Keratinocyte (primary cell): ENCODE measurements around the gene CEP68. TPM values are rescaled to one million over a fixed set of nuclear protein-coding genes. Genes with fewer than 3 reads are reported as not detected.
A peak's percentile ranks its signal among the peaks of the same experiment; 100 is the strongest.

ENCODE experiments used
- DNase-seq: peaks from one replicate; pipeline ENCODE4 v3.0.0-alpha.2; 2011; ENCODE audit warnings: low read depth, missing footprints, low spot score
- FAIRE-seq: peaks from 2 replicates; lab custom pipeline; 2011; peaks lifted over from hg19 to GRCh38; lab: Jason Lieb, UNC
- H2AFZ ChIP-seq: 2 replicates; pipeline ENCODE4 v1.6.0; 2012; ENCODE audit warnings: low read length, control low read depth, inconsistent platforms; ENCODE audit not compliant: control insufficient read depth
- H3K27ac ChIP-seq: 2 replicates; pipeline ENCODE4 v1.5.1; 2011; ENCODE audit warnings: low read length; ENCODE audit not compliant: control insufficient read depth, insufficient read depth
- H3K27me3 ChIP-seq: 3 replicates; pipeline ENCODE4 v1.6.0; 2011; ENCODE audit warnings: low read length; ENCODE audit not compliant: control insufficient read depth, insufficient read depth; ENCODE audit errors: extremely low read depth
- H3K36me3 ChIP-seq, 2 experiments: 2 replicates in 1 of 2; 3 replicates in 1 of 2; pipeline ENCODE4 v1.5.1; 2011; ENCODE audit warnings: low read length in 2 of 2, mild to moderate bottlenecking in 1 of 2; ENCODE audit not compliant: control insufficient read depth in 2 of 2, insufficient read depth in 2 of 2; ENCODE audit errors: extremely low read depth in 1 of 2
- H3K4me1 ChIP-seq: 3 replicates; pipeline ENCODE4 v1.5.1; 2011; ENCODE audit warnings: low read length; ENCODE audit not compliant: control insufficient read depth, insufficient read depth; ENCODE audit errors: extremely low read depth
- H3K4me2 ChIP-seq: 3 replicates; pipeline ENCODE4 v1.6.0; 2011; ENCODE audit warnings: low read depth, low read length; ENCODE audit not compliant: control insufficient read depth, insufficient read depth; ENCODE audit errors: extremely low read depth
- H3K4me3 ChIP-seq, 3 experiments: fragments of 200-600 bp in 1 of 3; sonication (generic) in 1 of 3; 2 replicates in 2 of 3; 3 replicates in 1 of 3; pipeline ENCODE4 v1.5.1; 2011 to 2016; ENCODE audit warnings: low read length in 3 of 3, mild to moderate bottlenecking in 3 of 3, control low read depth in 2 of 3, inconsistent platforms in 1 of 3, low read depth in 1 of 3, mixed read lengths in 1 of 3, mixed run types in 1 of 3, moderate library complexity in 1 of 3; ENCODE audit not compliant: control insufficient read depth in 2 of 3, insufficient read depth in 2 of 3; ENCODE audit errors: extremely low read depth in 1 of 3
- H3K79me2 ChIP-seq: 2 replicates; pipeline ENCODE4 v1.6.0; 2012; ENCODE audit warnings: low read length; ENCODE audit not compliant: control insufficient read depth, insufficient read depth
- H3K9ac ChIP-seq: 3 replicates; pipeline ENCODE4 v1.6.0; 2011; ENCODE audit warnings: low read length; ENCODE audit not compliant: control insufficient read depth, insufficient read depth; ENCODE audit errors: extremely low read depth
- H3K9me1 ChIP-seq: 3 replicates; pipeline ENCODE4 v1.6.0; 2011; ENCODE audit warnings: low read length; ENCODE audit not compliant: control insufficient read depth, insufficient read depth; ENCODE audit errors: extremely low read depth
- H3K9me3 ChIP-seq: 2 replicates; pipeline ENCODE4 v1.5.1; 2012; ENCODE audit warnings: low read depth, low read length; ENCODE audit not compliant: control insufficient read depth
- H4K20me1 ChIP-seq: 3 replicates; pipeline ENCODE4 v1.6.0; 2011; ENCODE audit warnings: low read length; ENCODE audit not compliant: control insufficient read depth, insufficient read depth; ENCODE audit errors: extremely low read depth
- EZH2 ChIP-seq: IDR thresholded peaks from one replicate; pipeline ENCODE4 v1.6.1; 2012; ENCODE audit warnings: inconsistent platforms, mild to moderate bottlenecking, low read length, moderate library complexity
- dilution Hi-C: fragments of 300-500 bp; cut with MboI; formaldehyde crosslinking; loops from one replicate; pipeline ENCODE4 v1.7.0; 2020; ENCODE audit warnings: low sequenced_read_pairs; ENCODE audit not compliant: extremely low pct_ligation_motif_present
- polyA plus RNA-seq, 5 experiments: library from polyadenylated mRNA; depleted of rRNA in 3 of 5; stranded (reverse) in 3 of 5; stranded (forward) in 1 of 5; unstranded in 1 of 5; fragments of >200 nt; gene quantifications; 1 replicate in 1 of 5; 2 replicates in 3 of 5; 3 replicates in 1 of 5; pipeline versions ENCODE4 v1.2.1 to v1.2.3, GENCODE V29; 2011 to 2012; ENCODE audit warnings: missing spikeins in 2 of 5, low read depth in 1 of 5, low replicate concordance in 1 of 5
- TF ChIP-seq, protein P1 (sequence below), 3 experiments: IDR thresholded peaks in 1 of 3; conservative IDR thresholded peaks in 1 of 3; optimal IDR thresholded peaks in 1 of 3; 2 replicates in 2 of 3; 3 replicates in 1 of 3; pipeline versions ENCODE3 to v1.5.1; 2011; ENCODE audit warnings: low read length in 3 of 3, mild to moderate bottlenecking in 3 of 3, moderate library complexity in 2 of 3, control low read depth in 1 of 3, inconsistent platforms in 1 of 3; ENCODE audit not compliant: insufficient read depth in 2 of 3; ENCODE audit errors: extremely low read depth in 1 of 3

Gene CEP68
- polyA plus RNA-seq, 1 donor (not counting 4 experiments of a cell fraction or from before 2014, with no cell fraction given), result 4.1 TPM

DNA sequence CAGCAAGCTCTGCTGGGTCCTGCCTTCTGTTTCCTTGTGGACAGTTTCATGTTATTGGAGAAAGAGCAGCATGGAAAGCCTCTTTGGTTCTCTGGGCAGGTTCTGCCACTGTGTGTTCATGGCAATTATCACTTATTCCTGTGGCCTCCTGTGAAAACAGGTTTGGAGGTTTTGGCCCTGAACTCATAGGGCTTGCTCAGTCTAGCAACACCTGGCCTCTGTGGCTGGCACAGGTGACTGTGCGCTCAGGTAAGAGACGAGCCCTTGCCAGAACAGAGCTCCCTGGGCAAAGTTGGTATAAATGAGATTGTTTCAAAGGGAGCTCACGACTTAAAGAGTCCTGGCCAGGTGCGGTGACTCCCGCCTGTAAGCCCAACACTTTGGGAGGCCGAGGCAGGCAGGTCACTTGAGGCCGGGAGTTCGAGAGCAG is 5.7 kb downstream of the CEP68 start:
- H3K27ac ChIP-seq, result peak overlapping the region; percentile 10
- no peaks in the 10 kb centered on the region for H3K27me3 ChIP-seq
- H3K79me2 ChIP-seq, result no peaks in the 10 kb centered on the region
- DNase-seq (no peak), FAIRE-seq (no peak)
- dilution Hi-C loops, result no loop called here
- H3K9ac ChIP-seq, result no peak overlapping the region
- H2AFZ ChIP-seq, result no peak overlapping the region
- H3K36me3 ChIP-seq, result no peaks in the 10 kb centered on the region
- TF ChIP-seq, protein P1, sequence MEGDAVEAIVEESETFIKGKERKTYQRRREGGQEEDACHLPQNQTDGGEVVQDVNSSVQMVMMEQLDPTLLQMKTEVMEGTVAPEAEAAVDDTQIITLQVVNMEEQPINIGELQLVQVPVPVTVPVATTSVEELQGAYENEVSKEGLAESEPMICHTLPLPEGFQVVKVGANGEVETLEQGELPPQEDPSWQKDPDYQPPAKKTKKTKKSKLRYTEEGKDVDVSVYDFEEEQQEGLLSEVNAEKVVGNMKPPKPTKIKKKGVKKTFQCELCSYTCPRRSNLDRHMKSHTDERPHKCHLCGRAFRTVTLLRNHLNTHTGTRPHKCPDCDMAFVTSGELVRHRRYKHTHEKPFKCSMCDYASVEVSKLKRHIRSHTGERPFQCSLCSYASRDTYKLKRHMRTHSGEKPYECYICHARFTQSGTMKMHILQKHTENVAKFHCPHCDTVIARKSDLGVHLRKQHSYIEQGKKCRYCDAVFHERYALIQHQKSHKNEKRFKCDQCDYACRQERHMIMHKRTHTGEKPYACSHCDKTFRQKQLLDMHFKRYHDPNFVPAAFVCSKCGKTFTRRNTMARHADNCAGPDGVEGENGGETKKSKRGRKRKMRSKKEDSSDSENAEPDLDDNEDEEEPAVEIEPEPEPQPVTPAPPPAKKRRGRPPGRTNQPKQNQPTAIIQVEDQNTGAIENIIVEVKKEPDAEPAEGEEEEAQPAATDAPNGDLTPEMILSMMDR (optimal IDR thresholded peaks at IDR 0.05 in 1 of 3, IDR thresholded peaks at IDR 0.05 in 1 of 3, conservative IDR thresholded peaks at IDR 0.05 in 1 of 3; ENCODE audit: extremely low read depth in 1 of 3, insufficient read depth in 2 of 3, low read length in 3 of 3), result no peak
- TF ChIP-seq EZH2, result no peak
- H3K9me1 ChIP-seq, result peaks cover 5% of the 10 kb centered on the region
- no peaks in the 10 kb centered on the region for H3K9me3 ChIP-seq
- peaks cover 5% of the 10 kb centered on the region for H4K20me1 ChIP-seq
- H3K4me1 ChIP-seq, result peaks cover 47% of the 10 kb centered on the region
- H3K4me2 ChIP-seq, result peak overlapping the region; percentile 25
- H3K4me3 ChIP-seq, result no peak overlapping the region

DNA sequence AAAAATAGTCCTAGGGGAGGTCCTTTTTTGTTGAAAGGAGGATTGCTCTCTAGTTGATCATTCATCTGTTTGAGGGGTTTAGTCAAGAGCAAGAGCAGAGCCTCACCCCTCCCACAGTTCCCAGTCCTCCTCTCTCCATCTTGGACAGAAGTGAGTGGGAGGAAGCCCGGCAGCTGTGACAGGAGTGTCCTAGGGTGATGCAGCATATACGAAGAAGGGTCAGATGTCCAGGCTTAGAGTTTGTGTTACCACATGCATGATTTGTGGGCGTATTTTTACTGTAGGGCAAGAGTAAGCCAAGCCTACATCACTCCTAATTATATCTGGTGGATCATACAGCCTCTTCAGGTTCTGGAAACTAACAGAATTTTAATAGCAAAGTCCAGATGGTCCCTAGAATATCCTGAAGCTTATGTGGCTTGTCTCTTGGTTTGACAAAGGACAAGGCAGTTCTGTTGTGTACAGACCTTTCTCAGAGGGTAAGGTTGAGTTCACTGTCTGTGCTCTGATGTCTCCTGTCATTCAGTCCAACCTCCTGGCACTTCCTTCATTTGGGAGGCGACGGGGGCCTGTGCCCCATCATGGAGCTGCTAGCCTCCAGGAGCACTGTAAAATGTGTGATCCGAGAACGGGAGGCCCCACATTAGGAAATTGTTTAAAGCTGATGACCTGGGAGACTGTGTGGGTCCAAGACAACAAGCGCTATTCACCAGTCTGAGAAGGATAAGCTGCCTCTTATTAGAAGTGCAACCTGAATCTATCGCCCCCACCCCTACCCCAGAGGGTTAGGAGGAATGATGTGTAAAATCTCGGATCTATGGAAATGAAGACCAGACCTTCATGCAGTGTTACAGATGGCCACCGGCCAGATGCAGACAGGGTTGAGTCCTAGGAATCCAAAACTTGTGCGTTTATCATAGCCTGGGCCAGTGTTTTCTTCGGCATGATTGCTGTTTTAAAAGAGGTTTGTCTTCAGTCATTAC is 6.9 kb downstream of the CEP68 start:
- no peaks in the 10 kb centered on the region for H3K79me2 ChIP-seq
- H3K9ac ChIP-seq, result no peak overlapping the region
- peaks cover 38% of the 10 kb centered on the region for H3K4me1 ChIP-seq
- no peak overlapping the region for H3K4me2 ChIP-seq
- H3K36me3 ChIP-seq, result no peaks in the 10 kb centered on the region
- no peak overlapping the region for H3K4me3 ChIP-seq
- TF ChIP-seq EZH2, result no peak
- TF ChIP-seq, protein P1 (optimal IDR thresholded peaks at IDR 0.05 in 1 of 3, IDR thresholded peaks at IDR 0.05 in 1 of 3, conservative IDR thresholded peaks at IDR 0.05 in 1 of 3; ENCODE audit: extremely low read depth in 1 of 3, insufficient read depth in 2 of 3, low read length in 3 of 3), result no peak
- dilution Hi-C loops, result no loop called here
- H3K9me1 ChIP-seq, result peaks cover 5% of the 10 kb centered on the region
- peaks cover 5% of the 10 kb centered on the region for H4K20me1 ChIP-seq
- FAIRE-seq (no peak), DNase-seq (no peak)
- no peak overlapping the region for H3K27ac ChIP-seq
- no peak overlapping the region for H2AFZ ChIP-seq
- H3K9me3 ChIP-seq, result no peaks in the 10 kb centered on the region
- no peaks in the 10 kb centered on the region for H3K27me3 ChIP-seq
